CD4-positive, alpha-beta T cell (primary cell): ENCODE data around the gene CC2D2A. TPM values are rescaled to one million over a fixed set of nuclear protein-coding genes. Genes with fewer than 3 reads are reported as not detected.

Experiments used
- ATAC-seq: fragments of 200-7000 bp; cut with Tn5 transposase; one replicate; pipeline ENCODE4 v1.10.0; 2022; ENCODE audit warnings: mild to moderate bottlenecking; ENCODE audit not compliant: poor library complexity
- CTCF ChIA-PET: fragments of 350-600 bp; sonication (Branson Sonifier 250); formaldehyde crosslinking; loops from one replicate; lab custom pipeline; 2021; ENCODE audit warnings: antibody characterized with exemption, inconsistent platforms; lab: Charles Lee
- POLR2A ChIA-PET: fragments of 350-600 bp; sonication (Branson Sonifier 250); formaldehyde crosslinking; loops from one replicate; lab custom pipeline; 2021; ENCODE audit warnings: antibody characterized with exemption, inconsistent platforms; lab: Charles Lee
- DNase-seq, 14 experiments: peaks; one replicate each; pipeline ENCODE4 v3.0.0-alpha.2; 2013 to 2020; ENCODE audit warnings: mixed read lengths in 2 of 14
- H3K27ac ChIP-seq, 2 donors: one replicate each; pipeline versions ENCODE4 v1.5.1 to v1.7.0; 2013; ENCODE audit warnings: low read length in 2 of 2, low read depth in 1 of 2, mild to moderate bottlenecking in 1 of 2
- H3K27me3 ChIP-seq, 2 experiments: 1 replicate in 1 of 2; 2 replicates in 1 of 2; pipeline versions ENCODE4 v1.6.1 to v1.7.0; 2013; ENCODE audit warnings: low read length in 2 of 2, control low read depth in 1 of 2, mild to moderate bottlenecking in 1 of 2, moderate library complexity in 1 of 2; ENCODE audit not compliant: insufficient read depth in 2 of 2, control insufficient read depth in 1 of 2
- H3K36me3 ChIP-seq: one replicate; pipeline ENCODE4 v1.6.1; 2013; ENCODE audit warnings: low read length, control low read depth; ENCODE audit not compliant: insufficient read depth
- H3K4me1 ChIP-seq: one replicate; pipeline ENCODE4 v1.6.1; 2013; ENCODE audit warnings: low read length, control low read depth; ENCODE audit not compliant: insufficient read depth
- H3K4me3 ChIP-seq: one replicate; pipeline ENCODE4 v1.5.1; 2013; ENCODE audit warnings: mild to moderate bottlenecking, low read length, moderate library complexity
- H3K9me3 ChIP-seq, 2 experiments: 1 replicate in 1 of 2; 2 replicates in 1 of 2; pipeline versions ENCODE4 v1.6.1 to v1.7.0; 2013; ENCODE audit warnings: low read length in 2 of 2, mild to moderate bottlenecking in 2 of 2, control low read depth in 1 of 2, moderate library complexity in 1 of 2; ENCODE audit not compliant: control insufficient read depth in 1 of 2, insufficient read depth in 1 of 2
- H3K27ac Mint-ChIP-seq: one replicate; pipeline ENCODE4 v1.8.0; 2020; ENCODE audit warnings: mixed read lengths
- H3K27me3 Mint-ChIP-seq: one replicate; pipeline ENCODE4 v1.8.0; 2021; ENCODE audit warnings: mixed read lengths
- H3K36me3 Mint-ChIP-seq: one replicate; pipeline ENCODE4 v1.8.0; 2021; ENCODE audit warnings: low read depth, mixed read lengths
- H3K4me1 Mint-ChIP-seq: one replicate; pipeline ENCODE4 v1.8.0; 2021; ENCODE audit warnings: low read depth, mixed read lengths
- H3K4me3 Mint-ChIP-seq: one replicate; pipeline ENCODE4 v1.8.0; 2020; ENCODE audit warnings: mild to moderate bottlenecking, mixed read lengths
- H3K9me3 Mint-ChIP-seq: one replicate; pipeline ENCODE4 v1.8.0; 2020; ENCODE audit warnings: mixed read lengths
- CTCF ChIP-seq: fragments of 200-600 bp; IDR thresholded peaks from one replicate; pipeline ENCODE4 v1.8.0; 2022; ENCODE audit warnings: antibody characterized with exemption, mild to moderate bottlenecking
- intact Hi-C, 2 experiments: fragments of 100-400 bp; cut with DNase I in 1 of 2; cut with micrococcal nuclease in 1 of 2; formaldehyde crosslinking; loops; one replicate each; pipeline versions ENCODE4 v1.15.1 to v1.9.0; 2023 to 2025; cut with DNase I, micrococcal nuclease
- total RNA-seq, 174 experiments: library from RNA in 2 of 174; stranded (reverse) in 2 of 174; gene quantifications; one replicate each; pipeline ENCODE4 v1.2.3 and lab custom pipeline; 2021 to 2026

The CC2D2A gene
- total RNA-seq, 2 experiments from 2014 or later: not detected

- H3K27me3 Mint-ChIP-seq: no peaks in the 10 kb centered on the region
- TF ChIP-seq CTCF: no peak
- H3K27ac ChIP-seq: no peak overlapping the region
- H3K4me1 Mint-ChIP-seq: peaks cover 10% of the 10 kb centered on the region
- H3K36me3 Mint-ChIP-seq: peaks cover 81% of the 10 kb centered on the region
- H3K36me3 ChIP-seq: peaks cover 57% of the 10 kb centered on the region
- ATAC-seq: no peak
- no peaks in the 10 kb centered on the region for H3K9me3 ChIP-seq
- intact Hi-C loops: no loop called here
- ChIA-PET POLR2A (interaction anchor here (1.1 kb wide), 1 partner anchor 19 kb away, joined by 3 read pairs; the partner anchor contains the start of gene FBXL5), CTCF (no interaction called here)
- DNase-seq: no peak
- no peak overlapping the region for H3K4me3 Mint-ChIP-seq
- H3K4me1 ChIP-seq: no peaks in the 10 kb centered on the region
- no peaks in the 10 kb centered on the region for H3K9me3 Mint-ChIP-seq
- H3K27me3 ChIP-seq: no peaks in the 10 kb centered on the region
- no peak overlapping the region for H3K4me3 ChIP-seq
- H3K27ac Mint-ChIP-seq: no peak overlapping the region
Observed at GRCh38 chr4:15636818-15637217, 167.1 kb downstream of the CC2D2A start.

- Histone ChIP-seq H3K4me1 (no peaks in the 10 kb centered on the region), H3K36me3 (peaks cover 57% of the 10 kb centered on the region), H3K27ac (no peak overlapping the region), H3K27me3 (no peaks in the 10 kb centered on the region), H3K9me3 (no peaks in the 10 kb centered on the region), H3K4me3 (no peak overlapping the region)
- Mint-ChIP-seq H3K4me3 (no peak overlapping the region), H3K9me3 (no peaks in the 10 kb centered on the region), H3K27ac (no peak overlapping the region), H3K4me1 (peaks cover 20% of the 10 kb centered on the region), H3K36me3 (peaks cover 78% of the 10 kb centered on the region), H3K27me3 (no peaks in the 10 kb centered on the region)
- no peak for ATAC-seq
- POLR2A ChIA-PET: no interaction called here
- TF ChIP-seq CTCF: no peak
- no peak for DNase-seq
- intact Hi-C loops: no loop called here
- CTCF ChIA-PET: no interaction called here
Observed at GRCh38 chr4:15638418-15638817, 168.7 kb downstream of the CC2D2A start.

- H3K36me3 Mint-ChIP-seq: peaks cover 8% of the 10 kb centered on the region
- ATAC-seq (no peak), DNase-seq (no peak)
Observed at GRCh38 chr4:15648600-15648999, 178.9 kb downstream of the CC2D2A start.

More at GRCh38 chr4:15648600-15648999, 178.9 kb downstream of the CC2D2A start:
- Mint-ChIP-seq H3K27me3 (no peaks in the 10 kb centered on the region), H3K4me3 (no peak overlapping the region), H3K27ac (no peak overlapping the region), H3K9me3 (no peaks in the 10 kb centered on the region), H3K4me1 (peaks cover 85% of the 10 kb centered on the region)
- Histone ChIP-seq H3K27me3 (no peaks in the 10 kb centered on the region), H3K27ac (no peak overlapping the region), H3K9me3 (no peaks in the 10 kb centered on the region), H3K4me3 (no peak overlapping the region), H3K4me1 (peaks cover 17% of the 10 kb centered on the region), H3K36me3 (peaks cover 5% of the 10 kb centered on the region)
- ChIA-PET POLR2A (no interaction called here), CTCF (no interaction called here)
- intact Hi-C loops: loop anchor here in 1 of 2 experiments (5.0 kb wide), 1 partner anchor 191 kb away; no protein-coding TSS in a partner anchor
- no peak for TF ChIP-seq CTCF
